GM18858 (cell line): ENCODE measurements around the gene ECEL1.

Source experiments
- ATAC-seq: cut with Tn5 transposase; IDR thresholded peaks from one replicate; pipeline ENCODE4 v1.9.1; 2021; ENCODE audit not compliant: unreplicated experiment

ECEL1 gene

DNA sequence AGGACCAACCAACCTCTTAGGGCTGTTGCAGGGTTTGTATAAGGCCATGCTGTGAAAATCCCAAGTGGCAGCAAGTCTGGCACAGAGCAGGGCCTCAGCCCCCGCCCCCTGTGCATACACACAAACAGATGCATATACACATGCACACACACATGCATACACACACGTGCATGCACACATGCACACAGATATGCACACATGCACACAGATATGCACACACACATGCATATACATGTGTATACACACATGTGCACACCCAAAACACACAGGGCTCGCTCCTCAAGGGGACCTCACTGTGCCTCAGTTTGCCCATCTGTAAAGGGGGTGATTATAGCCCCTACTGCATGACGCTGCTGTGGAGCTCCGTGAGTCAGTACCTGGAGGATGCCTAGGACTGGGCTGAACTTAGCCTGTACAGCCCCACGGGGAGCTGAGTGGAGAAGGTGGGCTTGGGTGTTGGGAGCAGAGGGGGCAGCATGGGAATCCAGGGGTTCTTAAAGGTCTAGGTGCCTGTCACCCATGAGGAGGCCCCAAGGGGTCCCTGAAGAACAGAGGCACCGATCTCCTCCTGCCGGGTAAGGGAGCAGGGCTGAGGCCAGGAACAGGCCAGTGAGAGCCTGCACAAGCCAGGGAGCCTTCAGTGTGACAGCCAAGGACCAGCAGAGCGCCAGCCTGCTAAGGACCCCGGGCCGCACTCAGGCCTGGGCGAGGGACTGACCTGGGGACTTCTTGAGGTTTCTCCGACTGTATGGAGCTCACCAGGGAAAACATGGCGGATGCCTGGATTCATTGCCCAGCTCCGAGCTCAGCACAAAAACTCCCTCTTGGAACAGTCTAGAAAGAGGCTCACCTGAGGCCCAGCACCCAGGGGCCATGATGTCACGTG, 55.7 kb downstream of the ECEL1 start:
- ATAC-seq: no peak
